ENCODE data around the gene CXCL1.

The CXCL1 gene

GRCh38 chr4:73869130-73870055 is at the start of gene CXCL1:
CXCL1 (plus strand) TSS chr4:73869393; CDS start chr4:73869471, 78 bp downstream.
- no peak for DNase-seq

- DNase-seq = no peak
These were observed 47.9 kb upstream of the CXCL1 start for GRCh38 chr4:73821325-73821724.

- DNase-seq = no peak
These were observed 46.8 kb upstream of the CXCL1 start for GRCh38 chr4:73822389-73822788.

GRCh38 chr4:73822812-73823504 is 46.2 kb upstream of the CXCL1 start:
- no peak for DNase-seq

- DNase-seq = no peak
These were observed 45.4 kb upstream of the CXCL1 start for GRCh38 chr4:73823760-73824159.

- DNase-seq = no peak
These were observed 40.2 kb upstream of the CXCL1 start for GRCh38 chr4:73828956-73829355.

- DNase-seq = no peak
These were observed 37.6 kb upstream of the CXCL1 start for GRCh38 chr4:73831569-73831968.

GRCh38 chr4:73832651-73833237 is 36.4 kb upstream of the CXCL1 start:
- no peak for DNase-seq

- no peak for DNase-seq
These were observed 32.6 kb upstream of the CXCL1 start, which contains the start of gene CXCL6 for GRCh38 chr4:73836373-73837279. CXCL6 (plus strand) TSS chr4:73836678; CDS start chr4:73836751, 73 bp downstream.

GRCh38 chr4:73839071-73839470 is 30.1 kb upstream of the CXCL1 start:
- DNase-seq = no peak

- DNase-seq = no peak
These were observed 29.5 kb upstream of the CXCL1 start for GRCh38 chr4:73839715-73840114.

- DNase-seq = no peak
These were observed 27.8 kb upstream of the CXCL1 start for GRCh38 chr4:73841243-73841925.

GRCh38 chr4:73842696-73843095 is 26.5 kb upstream of the CXCL1 start:
- DNase-seq = no peak

GRCh38 chr4:73843369-73843768 is 25.8 kb upstream of the CXCL1 start:
- DNase-seq = no peak

- no peak for DNase-seq
These were observed 24.8 kb upstream of the CXCL1 start for GRCh38 chr4:73844345-73844744.

- no peak for DNase-seq
These were observed 24.4 kb upstream of the CXCL1 start for GRCh38 chr4:73844806-73845205.

- no peak for DNase-seq
These were observed 21.5 kb upstream of the CXCL1 start for GRCh38 chr4:73847526-73848182.

- DNase-seq = no peak
These were observed 20.9 kb upstream of the CXCL1 start for GRCh38 chr4:73848183-73848777.

GRCh38 chr4:73850261-73850970 is 18.8 kb upstream of the CXCL1 start:
- no peak for DNase-seq

- no peak for DNase-seq
These were observed 17.9 kb upstream of the CXCL1 start for GRCh38 chr4:73851293-73851692.

All from CD4-positive, alpha-beta T cell treated with Interferon alpha-2 for 1 hour (primary cell).